ENCODE data around the gene FER. TPM values are rescaled to one million over a fixed set of nuclear protein-coding genes. Genes with fewer than 3 reads are reported as not detected.

Gene FER
- total RNA-seq, 2 experiments from 2014 or later: 14.2 to 15.9 TPM

DNA sequence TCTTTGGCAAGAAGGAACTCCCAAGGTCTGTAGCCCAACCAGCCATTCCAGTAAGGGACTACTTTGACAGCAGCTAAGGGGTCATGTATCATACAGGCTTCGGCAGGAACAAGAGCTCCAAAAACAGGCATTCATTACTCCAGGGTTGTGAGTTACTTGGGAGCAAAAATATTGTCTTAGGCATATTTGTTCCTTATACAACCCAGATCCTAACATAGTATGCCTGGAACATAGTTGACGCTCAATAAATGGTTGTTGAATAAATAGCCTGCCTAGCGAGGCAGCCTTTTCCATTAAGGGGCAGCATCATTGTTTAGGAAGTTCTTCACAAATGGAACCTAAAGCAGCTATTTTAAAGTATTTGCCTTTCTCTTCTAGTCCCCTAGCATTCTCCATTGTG lies 35.8 kb upstream of the FER start:
- Mint-ChIP-seq H3K27ac (no peak overlapping the region), H3K27me3 (peaks cover 19% of the 10 kb centered on the region), H3K4me3 (no peak overlapping the region), H3K4me1 (ENCODE audit: low read depth) (no peaks in the 10 kb centered on the region), H3K36me3 (ENCODE audit: low read depth) (no peaks in the 10 kb centered on the region), H3K9me3 (no peaks in the 10 kb centered on the region)
- no peaks in the 10 kb centered on the region for H3K9me3 ChIP-seq (ENCODE audit: control insufficient read depth in 1 of 2, insufficient read depth in 1 of 2, low read length in 2 of 2)
- H3K27me3 ChIP-seq (ENCODE audit: control insufficient read depth in 1 of 2, insufficient read depth in 2 of 2, low read length in 2 of 2): peaks cover 0 to 9% of the 10 kb centered on the region in 2 experiments
- intact Hi-C loops (cut with DNase I, micrococcal nuclease): no loop called here
- ChIA-PET POLR2A (no interaction called here), CTCF (interaction anchor here (1.7 kb wide), 1 partner anchor 10 kb away, joined by 4 read pairs; no protein-coding TSS in a partner anchor)
- H3K27ac ChIP-seq (ENCODE audit: low read depth in 1 of 2, low read length in 2 of 2): no peak overlapping the region
- no peak overlapping the region for H3K4me3 ChIP-seq (ENCODE audit: low read length)
- no peaks in the 10 kb centered on the region for H3K4me1 ChIP-seq (ENCODE audit: insufficient read depth, low read length)
- TF ChIP-seq, protein P1, sequence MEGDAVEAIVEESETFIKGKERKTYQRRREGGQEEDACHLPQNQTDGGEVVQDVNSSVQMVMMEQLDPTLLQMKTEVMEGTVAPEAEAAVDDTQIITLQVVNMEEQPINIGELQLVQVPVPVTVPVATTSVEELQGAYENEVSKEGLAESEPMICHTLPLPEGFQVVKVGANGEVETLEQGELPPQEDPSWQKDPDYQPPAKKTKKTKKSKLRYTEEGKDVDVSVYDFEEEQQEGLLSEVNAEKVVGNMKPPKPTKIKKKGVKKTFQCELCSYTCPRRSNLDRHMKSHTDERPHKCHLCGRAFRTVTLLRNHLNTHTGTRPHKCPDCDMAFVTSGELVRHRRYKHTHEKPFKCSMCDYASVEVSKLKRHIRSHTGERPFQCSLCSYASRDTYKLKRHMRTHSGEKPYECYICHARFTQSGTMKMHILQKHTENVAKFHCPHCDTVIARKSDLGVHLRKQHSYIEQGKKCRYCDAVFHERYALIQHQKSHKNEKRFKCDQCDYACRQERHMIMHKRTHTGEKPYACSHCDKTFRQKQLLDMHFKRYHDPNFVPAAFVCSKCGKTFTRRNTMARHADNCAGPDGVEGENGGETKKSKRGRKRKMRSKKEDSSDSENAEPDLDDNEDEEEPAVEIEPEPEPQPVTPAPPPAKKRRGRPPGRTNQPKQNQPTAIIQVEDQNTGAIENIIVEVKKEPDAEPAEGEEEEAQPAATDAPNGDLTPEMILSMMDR (IDR thresholded peaks at IDR 0.05): no peak
- DNase-seq: no peak
- no peak for ATAC-seq (ENCODE audit: poor library complexity)
- no peaks in the 10 kb centered on the region for H3K36me3 ChIP-seq (ENCODE audit: insufficient read depth, low read length)

DNA sequence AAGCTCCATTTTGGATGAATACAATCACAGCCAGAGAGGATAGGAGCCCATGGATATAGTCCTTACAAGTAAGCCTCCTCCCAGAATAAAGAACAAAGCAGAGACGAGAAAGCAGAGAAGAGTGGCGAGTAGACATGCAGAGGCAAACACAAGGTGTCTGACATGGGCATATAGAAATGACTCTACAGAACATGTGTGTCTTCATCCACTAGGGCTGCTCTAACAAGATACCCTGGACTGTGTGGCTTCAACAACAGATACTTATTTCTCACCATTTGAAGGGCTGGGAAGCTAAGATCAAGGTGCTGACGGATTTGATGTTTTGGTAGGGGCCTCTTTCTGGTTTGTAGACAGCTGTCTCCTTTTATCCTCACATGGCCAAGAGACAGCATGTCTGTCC lies 32.3 kb upstream of the FER start:
- H3K36me3 Mint-ChIP-seq (ENCODE audit: low read depth): no peaks in the 10 kb centered on the region
- no peak overlapping the region for H3K27ac ChIP-seq (ENCODE audit: low read depth in 1 of 2, low read length in 2 of 2)
- no peaks in the 10 kb centered on the region for H3K4me1 ChIP-seq (ENCODE audit: insufficient read depth, low read length)
- H3K9me3 Mint-ChIP-seq: no peaks in the 10 kb centered on the region
- no peaks in the 10 kb centered on the region for H3K4me1 Mint-ChIP-seq (ENCODE audit: low read depth)
- DNase-seq (no peak), ATAC-seq (ENCODE audit: poor library complexity) (peak; percentile 29)
- no peak overlapping the region for H3K4me3 ChIP-seq (ENCODE audit: low read length)
- ChIA-PET POLR2A (interaction anchor here (1.1 kb wide), 1 partner anchor 14 kb away, joined by 5 read pairs; no protein-coding TSS in a partner anchor), CTCF (no interaction called here)
- H3K9me3 ChIP-seq (ENCODE audit: control insufficient read depth in 1 of 2, insufficient read depth in 1 of 2, low read length in 2 of 2): no peaks in the 10 kb centered on the region
- H3K4me3 Mint-ChIP-seq: no peak overlapping the region
- peaks cover 0 to 4% of the 10 kb centered on the region in 2 experiments for H3K27me3 ChIP-seq (ENCODE audit: control insufficient read depth in 1 of 2, insufficient read depth in 2 of 2, low read length in 2 of 2)
- H3K27me3 Mint-ChIP-seq: peaks cover 19% of the 10 kb centered on the region
- H3K27ac Mint-ChIP-seq: no peak overlapping the region
- TF ChIP-seq, protein P1 (IDR thresholded peaks at IDR 0.05): no peak
- H3K36me3 ChIP-seq (ENCODE audit: insufficient read depth, low read length): no peaks in the 10 kb centered on the region
- intact Hi-C loops (cut with DNase I, micrococcal nuclease): no loop called here

DNA sequence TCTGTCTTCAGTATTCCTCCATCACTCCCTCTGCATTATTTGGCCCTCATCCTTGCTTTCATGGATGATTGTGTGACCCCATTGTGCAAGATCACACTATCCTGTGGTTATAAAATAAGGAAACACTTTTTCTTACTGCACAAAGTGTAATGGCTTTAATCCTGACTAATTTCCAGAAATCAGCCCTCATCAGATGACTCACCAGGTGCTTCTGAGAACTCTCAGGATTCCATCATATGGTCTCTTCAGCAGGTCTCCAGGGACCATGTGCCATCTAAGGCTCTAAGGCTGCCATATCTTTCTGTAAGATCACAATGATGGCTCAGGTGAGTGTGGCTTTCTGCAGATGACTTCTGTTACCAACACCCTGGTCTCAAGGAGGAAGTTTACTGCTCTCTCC lies 27.3 kb upstream of the FER start:
- H3K4me3 ChIP-seq (ENCODE audit: low read length): no peak overlapping the region
- Mint-ChIP-seq H3K27me3 (peaks cover 13% of the 10 kb centered on the region), H3K4me1 (ENCODE audit: low read depth) (no peaks in the 10 kb centered on the region), H3K4me3 (no peak overlapping the region), H3K36me3 (ENCODE audit: low read depth) (no peaks in the 10 kb centered on the region), H3K9me3 (no peaks in the 10 kb centered on the region), H3K27ac (no peak overlapping the region)
- H3K27ac ChIP-seq (ENCODE audit: low read depth in 1 of 2, low read length in 2 of 2): no peak overlapping the region
- H3K36me3 ChIP-seq (ENCODE audit: insufficient read depth, low read length): no peaks in the 10 kb centered on the region
- ATAC-seq (ENCODE audit: poor library complexity) (no peak), DNase-seq (peak in 1 of 14 experiments; percentile 27)
- POLR2A ChIA-PET: no interaction called here
- intact Hi-C loops (cut with DNase I, micrococcal nuclease): no loop called here
- no peaks in the 10 kb centered on the region for H3K9me3 ChIP-seq (ENCODE audit: control insufficient read depth in 1 of 2, insufficient read depth in 1 of 2, low read length in 2 of 2)
- CTCF ChIA-PET: no interaction called here
- no peaks in the 10 kb centered on the region for H3K27me3 ChIP-seq (ENCODE audit: control insufficient read depth in 1 of 2, insufficient read depth in 2 of 2, low read length in 2 of 2)
- no peaks in the 10 kb centered on the region for H3K4me1 ChIP-seq (ENCODE audit: insufficient read depth, low read length)
- TF ChIP-seq, protein P1 (IDR thresholded peaks at IDR 0.05): no peak
